Inflammatory macrophage (primary cell): ENCODE results near the gene HMGCR.
"Not testable (repeated sequence)": the region's sequence is repeated elsewhere in the genome, so short reads cannot be mapped to it uniquely, and the experiment has no call there.

Source experiments
- DNase-seq, 2 donors: peaks; one replicate each; pipeline ENCODE4 v3.0.0-alpha.2; 2020 to 2022
- total RNA-seq, 18 experiments: gene quantifications; one replicate each; lab custom pipeline; 2026; ENCODE audit warnings: mixed read lengths in 6 of 18, inconsistent platforms in 2 of 18; lab: John Stamatoyannopoulos, UW

Gene HMGCR
- 174 to 576 (median 328) reads per million in 18 experiments for total RNA-seq

GRCh38 chr5:75336615-75337336 is at the start of gene HMGCR:
Gene HMGCR, plus strand, starts transcription at chr5:75337220. Its CDS starts 5,386 bp downstream, at chr5:75342606.
- DNase-seq, result peak; percentile 100

- DNase-seq, result not testable (repeated sequence)
Measured at GRCh38 chr5:75291844-75292243, 45.2 kb upstream of the HMGCR start.

- no peak for DNase-seq
Measured at GRCh38 chr5:75300084-75300483, 36.9 kb upstream of the HMGCR start.

- no peak for DNase-seq
Measured at GRCh38 chr5:75303419-75303818, 33.6 kb upstream of the HMGCR start.

- not testable (repeated sequence) for DNase-seq
Measured at GRCh38 chr5:75304486-75304885, 32.5 kb upstream of the HMGCR start.

- DNase-seq, result no peak
Measured at GRCh38 chr5:75306746-75307145, 30.3 kb upstream of the HMGCR start.

GRCh38 chr5:75310212-75310611 is 26.8 kb upstream of the HMGCR start:
- DNase-seq, result no peak

GRCh38 chr5:75319148-75319547 is 17.9 kb upstream of the HMGCR start:
- DNase-seq, result peak; percentile 64 to 73

- peak; percentile 68 to 77 for DNase-seq
Measured at GRCh38 chr5:75319638-75320037, 17.4 kb upstream of the HMGCR start.

GRCh38 chr5:75320371-75320770 is 16.6 kb upstream of the HMGCR start:
- peak; percentile 89 to 99 for DNase-seq

GRCh38 chr5:75322066-75322465 is 15.0 kb upstream of the HMGCR start:
- no peak for DNase-seq

GRCh38 chr5:75324791-75325190 is 12.2 kb upstream of the HMGCR start:
- DNase-seq, result peak; percentile 27 to 37

GRCh38 chr5:75325242-75325641 is 11.8 kb upstream of the HMGCR start:
- DNase-seq, result no peak

GRCh38 chr5:75330404-75330803 is 6.6 kb upstream of the HMGCR start:
- no peak for DNase-seq

GRCh38 chr5:75331095-75332090 is 5.6 kb upstream of the HMGCR start:
- DNase-seq, result peak in 1 of 2 donors; percentile 19

GRCh38 chr5:75333759-75334158 is 3.3 kb upstream of the HMGCR start:
- not testable (repeated sequence) for DNase-seq

- not testable (repeated sequence) for DNase-seq
Measured at GRCh38 chr5:75334413-75334812, 2.6 kb upstream of the HMGCR start.

GRCh38 chr5:75335486-75335885 is 1.5 kb upstream of the HMGCR start:
- DNase-seq, result no peak

- DNase-seq, result peak; percentile 82 to 84
Measured at GRCh38 chr5:75335952-75336614, 937 bp upstream of the HMGCR start.

GRCh38 chr5:75337366-75338021 is 474 bp downstream of the HMGCR start:
- peak in 1 of 2 donors; percentile 29 for DNase-seq

- DNase-seq, result no peak
Measured at GRCh38 chr5:75338408-75338807, 1.4 kb downstream of the HMGCR start.
